ENCODE measurements around the gene CLIC1.
"Not testable (repeated sequence)": the region's sequence is repeated elsewhere in the genome, so short reads cannot be mapped to it uniquely, and the experiment has no call there.

CLIC1 gene

GRCh38 chr6:31721351-31722020, 14.8 kb downstream of the CLIC1 start, which contains the start of gene LY6G6C:
TSS of gene LY6G6C (minus strand) at chr6:31721746. CDS start at chr6:31721679, 67 bp downstream.
- no peak for DNase-seq

DNA sequence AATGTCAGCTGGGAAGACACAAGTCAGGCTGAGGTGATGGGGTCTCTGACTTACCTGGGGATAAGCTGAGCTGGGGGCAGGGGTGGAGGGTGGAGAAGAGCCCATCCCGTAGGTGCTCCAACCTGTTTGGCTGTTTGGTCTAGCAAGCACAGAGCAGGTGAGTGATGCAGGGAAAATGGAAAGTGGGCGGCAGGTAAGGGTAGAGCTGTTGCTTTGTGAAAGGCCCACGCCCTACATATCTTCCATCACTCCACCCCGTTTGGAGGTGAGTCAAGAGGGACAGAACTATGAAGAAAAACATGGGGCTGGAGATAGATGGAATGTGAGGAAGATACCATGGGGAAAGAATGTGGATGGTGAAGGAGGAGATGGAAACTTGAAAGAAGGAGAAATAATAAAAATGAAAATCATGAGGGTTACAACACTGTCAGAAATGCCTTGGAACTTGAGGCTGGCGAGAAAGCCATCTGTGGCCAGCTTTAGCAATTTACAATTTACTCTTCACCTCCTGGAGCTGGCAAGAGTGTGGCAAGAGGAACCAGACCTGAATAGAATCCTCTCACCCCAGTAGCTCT, 16.0 kb downstream of the CLIC1 start:
- DNase-seq: no peak

- no peak for DNase-seq
Observed at GRCh38 chr6:31719001-31719400, 17.3 kb downstream of the CLIC1 start.

DNA sequence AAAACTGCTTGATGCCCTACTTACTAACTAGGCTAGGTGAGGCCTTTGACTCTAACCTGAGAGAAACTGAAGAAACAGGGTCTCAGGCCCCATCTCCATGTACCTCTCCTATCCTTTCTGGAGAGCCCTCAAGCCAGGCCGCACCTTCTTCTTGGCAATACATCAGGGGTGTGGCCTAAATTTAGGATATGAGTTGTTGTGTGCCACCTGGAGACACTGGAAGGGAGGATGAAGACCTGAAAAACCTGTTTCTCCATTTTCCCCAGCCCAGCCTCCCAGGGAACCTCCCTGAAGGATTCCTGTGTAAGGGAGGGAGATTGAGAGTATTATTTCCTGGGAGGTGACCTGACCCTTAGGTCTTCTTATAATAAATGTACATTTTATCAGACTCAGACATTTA, 18.1 kb downstream of the CLIC1 start:
- no peak for DNase-seq

DNA sequence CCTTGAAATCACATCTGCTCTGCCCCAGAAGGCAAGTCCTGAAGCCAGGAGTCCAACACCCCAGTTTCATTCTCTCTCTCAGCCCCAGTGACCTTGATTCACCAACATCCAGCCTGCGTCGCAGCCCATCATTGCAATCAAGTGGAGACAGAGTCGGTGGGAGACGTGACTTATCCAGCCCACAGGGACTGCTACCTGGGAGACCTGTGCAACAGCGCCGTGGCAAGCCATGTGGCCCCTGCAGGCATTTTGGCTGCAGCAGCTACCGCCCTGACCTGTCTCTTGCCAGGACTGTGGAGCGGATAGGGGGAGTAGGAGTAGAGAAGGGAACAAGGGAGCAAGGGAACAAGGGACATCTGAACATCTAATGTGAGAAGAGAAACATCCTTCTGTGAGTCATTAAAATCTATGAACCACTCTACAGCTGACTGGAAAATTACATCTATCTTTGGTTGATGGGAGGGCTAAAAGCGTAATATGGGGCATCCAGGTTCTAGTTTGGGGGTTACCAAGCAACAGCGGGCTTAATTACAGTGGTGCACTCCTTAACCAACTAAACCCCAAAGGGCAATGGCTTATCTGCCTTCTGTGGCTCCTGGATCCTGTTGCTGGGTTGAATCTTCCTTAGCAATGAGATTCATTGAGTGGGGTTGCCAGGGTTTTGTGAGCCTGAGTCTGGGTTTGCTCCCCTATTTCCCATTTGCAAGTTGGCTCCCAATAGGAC, 18.7 kb downstream of the CLIC1 start:
- DNase-seq: no peak

DNA sequence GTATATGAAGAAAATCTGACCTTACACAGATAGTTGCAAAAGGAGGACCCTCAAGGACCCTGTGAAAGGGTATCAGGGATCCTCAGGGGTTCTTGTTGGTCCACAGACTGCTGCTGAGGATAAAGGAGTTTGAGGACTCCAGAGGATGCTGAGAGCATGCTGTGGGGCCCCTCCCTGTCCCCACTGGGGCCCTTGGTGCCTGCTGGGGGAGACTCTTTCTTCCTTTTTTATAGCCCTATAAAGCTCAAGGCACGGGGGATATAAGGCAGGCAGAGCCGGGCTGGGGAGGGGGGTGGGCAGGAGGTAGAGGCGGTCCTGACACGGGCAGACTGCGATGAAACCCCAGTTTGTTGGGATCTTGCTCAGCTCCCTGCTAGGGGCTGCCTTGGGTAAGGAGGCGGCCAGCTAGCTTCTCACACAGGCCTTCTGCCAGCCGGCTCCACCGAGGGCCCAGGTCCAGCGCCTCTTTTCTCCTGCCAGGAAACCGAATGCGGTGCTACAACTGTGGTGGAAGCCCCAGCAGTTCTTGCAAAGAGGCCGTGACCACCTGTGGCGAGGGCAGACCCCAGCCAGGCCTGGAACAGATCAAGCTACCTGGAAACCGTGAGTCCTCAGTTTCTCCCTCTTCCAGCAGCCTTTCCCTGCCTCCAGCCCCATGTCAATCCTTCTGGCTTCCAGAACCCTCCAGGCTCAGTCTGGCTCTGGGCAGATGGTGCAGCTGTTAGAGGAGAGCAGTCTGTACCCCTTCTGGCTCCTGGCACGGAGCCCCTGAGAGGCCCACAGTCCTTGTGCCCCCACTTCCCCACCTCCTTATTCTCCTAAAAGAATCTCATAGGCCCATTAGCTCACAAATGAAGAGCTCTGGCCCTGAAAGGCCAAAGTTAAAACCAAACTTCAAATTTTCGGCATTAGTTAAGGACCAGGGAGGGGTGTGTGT, 21.0 kb downstream of the CLIC1 start, which contains the start of gene LY6G6D:
TSS of gene LY6G6D (plus strand) at position 327 of the 937 bp plus-strand sequence. CDS start at position 335, 8 bp downstream.
- no peak for DNase-seq

GRCh38 chr6:31713991-31714684, 22.2 kb downstream of the CLIC1 start:
- DNase-seq: no peak

GRCh38 chr6:31713465-31713864, 22.9 kb downstream of the CLIC1 start:
- no peak for DNase-seq

DNA sequence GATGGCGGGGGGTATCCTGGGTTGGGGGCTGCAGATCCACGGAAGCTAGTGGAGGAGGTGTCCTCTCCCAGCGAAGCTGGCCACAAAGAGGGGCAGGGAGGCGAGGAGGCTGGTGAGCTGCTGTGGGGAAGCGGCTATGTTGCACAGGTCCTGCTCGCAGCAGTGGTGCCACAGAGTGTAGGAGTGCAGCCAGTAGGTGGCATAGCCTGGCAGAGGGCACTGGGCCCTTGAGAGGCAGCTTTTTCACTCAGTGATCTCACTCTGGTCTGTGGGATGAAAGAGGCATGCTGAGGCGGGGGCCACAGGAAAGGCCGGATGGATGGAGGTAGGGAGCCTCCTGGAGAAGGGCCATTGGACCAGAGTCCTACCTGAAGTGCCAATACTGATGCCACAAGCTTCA, 24.0 kb downstream of the CLIC1 start:
- DNase-seq: no peak

DNA sequence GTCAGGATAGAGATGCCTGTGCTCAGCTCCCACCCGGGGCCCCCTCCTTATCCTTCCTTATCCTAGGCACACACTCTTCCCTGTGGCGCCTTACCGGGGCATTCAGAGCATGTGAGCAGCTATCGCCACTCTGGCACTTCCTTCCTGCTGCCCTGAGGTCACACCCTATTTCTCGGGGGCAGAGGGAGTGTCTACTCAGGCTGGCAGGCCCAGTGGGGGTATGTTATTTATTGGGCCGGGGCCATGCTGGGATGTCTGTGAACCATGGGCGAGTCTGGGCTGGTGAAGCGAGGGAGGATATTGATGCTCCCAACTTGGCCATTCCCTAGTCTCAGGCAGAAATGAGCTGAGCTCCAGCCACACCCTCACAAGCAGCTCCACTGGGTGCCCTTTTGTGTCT, 25.1 kb downstream of the CLIC1 start:
- DNase-seq: no peak

DNA sequence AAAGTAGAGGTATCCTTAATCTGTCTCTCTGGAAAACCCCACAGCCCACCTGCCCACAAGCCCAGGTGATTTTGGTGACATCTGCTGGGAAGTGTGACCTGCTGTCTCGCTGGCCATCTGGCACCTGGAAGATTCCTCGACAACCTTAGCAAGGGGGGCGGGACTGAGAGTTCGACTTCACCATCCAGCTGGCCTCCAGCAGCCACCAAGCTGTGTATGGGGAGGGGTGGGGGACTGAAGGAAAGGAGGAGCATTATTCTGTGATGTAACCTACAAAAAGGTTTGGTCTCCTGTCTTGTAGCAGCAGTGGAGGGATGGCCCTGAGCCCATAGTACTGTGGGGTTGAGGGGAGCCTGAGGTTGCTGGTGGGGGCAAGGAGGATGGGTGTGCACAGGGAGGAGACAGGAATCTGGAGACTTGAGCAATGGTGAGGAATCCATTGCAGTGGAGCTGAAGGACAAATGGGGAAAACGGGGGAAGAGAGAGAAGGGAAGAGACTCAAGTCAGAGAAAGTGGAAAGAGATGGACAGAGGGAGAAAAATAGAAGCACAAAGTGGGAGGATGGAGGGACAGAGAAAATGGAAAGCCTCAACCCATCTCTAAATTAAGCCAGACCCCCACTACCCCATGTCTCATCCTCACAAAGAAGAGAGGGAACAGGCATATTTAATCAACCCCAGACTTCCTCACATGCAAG, 25.7 kb downstream of the CLIC1 start:
- no peak for DNase-seq

GRCh38 chr6:31709157-31709556, 27.2 kb downstream of the CLIC1 start:
- DNase-seq: not testable (repeated sequence)

DNA sequence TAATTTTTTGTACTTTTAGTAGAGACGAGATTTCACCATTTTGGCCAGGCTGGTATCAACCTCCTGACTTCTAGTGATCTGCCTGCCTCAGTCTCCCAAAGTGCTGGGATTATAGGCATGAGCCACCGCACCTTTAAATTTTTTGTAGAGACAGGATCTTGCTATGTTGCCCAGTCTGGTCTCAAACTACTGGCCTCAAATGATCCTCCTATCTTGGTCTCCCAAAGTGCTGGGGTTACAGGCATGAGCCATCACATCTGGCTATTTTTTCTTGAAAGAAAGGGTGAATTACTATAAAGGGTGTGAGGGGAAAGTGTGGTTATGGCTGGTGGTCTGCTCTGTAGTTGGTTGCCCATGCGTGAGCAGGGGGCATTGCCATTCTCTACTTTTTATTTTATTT, 28.1 kb downstream of the CLIC1 start:
- no peak for DNase-seq

- DNase-seq: no peak
Observed at GRCh38 chr6:31707701-31708100, 28.6 kb downstream of the CLIC1 start.

DNA sequence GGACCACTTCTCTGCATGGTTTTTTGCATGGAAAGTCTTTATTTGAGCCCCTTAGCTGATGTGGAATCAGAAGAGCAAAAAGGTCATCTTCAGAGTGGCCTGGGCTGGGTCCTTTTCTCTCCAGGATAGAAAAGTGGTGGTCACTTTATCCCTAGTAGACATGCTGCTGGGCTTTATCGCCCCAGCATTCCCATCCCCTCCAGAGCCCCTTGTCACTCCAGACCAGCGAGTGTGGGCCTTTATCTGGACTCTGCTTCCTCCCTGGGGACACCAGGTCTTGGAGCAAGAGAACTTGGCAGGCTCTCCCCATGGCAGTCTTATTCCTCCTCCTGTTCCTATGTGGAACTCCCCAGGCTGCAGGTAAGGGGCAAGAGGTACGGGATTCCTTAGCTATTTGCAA, 29.7 kb downstream of the CLIC1 start, which contains the start of gene LY6G6F:
TSS of gene LY6G6F (plus strand) at position 268 of the 400 bp plus-strand sequence. CDS start at position 309, 41 bp downstream.
- no peak for DNase-seq

DNA sequence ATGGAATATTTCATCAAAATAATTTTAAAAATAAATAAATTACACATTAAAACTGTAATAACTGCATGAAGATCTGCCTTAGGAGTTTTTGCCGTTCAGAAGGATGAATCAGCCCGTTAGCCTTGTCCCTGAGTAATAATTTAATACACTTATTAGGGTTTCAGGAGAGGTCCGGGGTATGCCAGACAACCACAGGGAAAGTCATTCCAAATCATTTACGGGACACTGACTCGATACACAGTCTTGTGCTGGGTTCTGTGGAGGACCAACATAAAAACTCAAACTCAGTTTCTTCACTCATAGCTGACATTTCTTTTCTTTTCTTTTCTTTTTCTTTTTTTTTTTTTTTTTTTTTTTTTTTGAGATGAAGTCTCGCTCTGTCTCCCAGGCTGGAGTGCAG, 30.4 kb downstream of the CLIC1 start:
- DNase-seq: no peak

- peak; percentile 97 for DNase-seq
Observed at GRCh38 chr6:31702819-31703716, 33.3 kb downstream of the CLIC1 start, which contains the start of gene ABHD16A. TSS of gene ABHD16A (minus strand) at chr6:31703324. CDS start at chr6:31703281, 43 bp downstream.

DNA sequence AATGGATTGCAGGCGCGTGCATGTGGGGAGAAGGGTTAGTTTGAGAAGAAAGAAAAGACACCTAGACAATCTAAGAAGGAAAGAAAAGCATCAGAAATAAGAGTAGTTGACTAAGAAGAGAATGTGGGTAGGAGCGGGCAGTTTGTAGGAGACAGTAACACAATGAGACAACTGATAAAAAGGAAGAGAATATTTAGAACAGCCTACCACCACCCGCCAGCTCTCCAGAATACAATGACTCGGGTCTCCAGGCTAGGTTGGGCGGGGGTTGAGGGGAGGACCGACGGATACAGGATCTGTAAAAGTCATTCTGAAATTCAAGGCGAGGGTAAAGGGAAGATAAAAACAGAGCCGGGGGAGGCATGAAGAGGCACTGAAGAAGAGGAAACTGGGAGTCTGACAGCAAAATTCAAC, 33.9 kb downstream of the CLIC1 start:
- peak; percentile 46 for DNase-seq

DNA sequence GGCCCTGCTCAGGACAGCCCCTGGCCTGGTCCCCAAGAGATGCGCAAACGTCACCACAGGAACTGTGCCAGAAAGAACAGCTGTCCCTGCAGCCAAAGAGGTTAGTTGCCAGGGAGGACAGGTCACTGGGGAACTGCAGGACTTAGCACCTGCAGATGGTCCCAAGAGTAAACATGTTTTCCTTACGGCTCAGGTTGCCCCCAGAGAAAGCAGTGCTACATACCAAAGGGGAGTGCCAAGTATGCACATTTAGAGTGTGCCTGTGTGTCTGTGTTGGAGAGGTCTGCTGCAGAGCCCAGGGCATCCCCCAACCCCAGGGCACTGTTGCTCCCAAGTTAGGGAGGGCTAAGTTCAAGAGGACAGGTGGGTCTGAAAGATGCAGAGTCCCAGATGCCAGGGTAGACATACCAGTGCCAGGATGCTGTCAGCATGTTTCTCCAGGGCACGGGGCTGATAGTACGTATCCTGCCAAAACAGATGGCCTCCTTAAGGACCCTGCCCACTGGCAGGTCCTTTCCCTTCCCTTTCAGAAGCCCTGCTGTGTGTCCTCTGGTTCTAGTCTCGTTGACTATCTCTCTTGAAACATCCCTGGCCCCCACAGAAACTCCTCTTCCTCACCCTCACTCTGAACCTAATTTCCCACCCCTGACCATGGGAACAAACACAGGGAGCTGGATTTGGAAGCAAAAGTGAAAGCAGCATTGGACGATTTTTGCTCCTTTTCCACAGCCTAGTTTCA, 34.5 kb downstream of the CLIC1 start:
- DNase-seq: no peak
